GM12878 (cell line): ENCODE measurements around the gene RPS3A. TPM values are rescaled to one million over a fixed set of nuclear protein-coding genes. Genes with fewer than 3 reads are reported as not detected.

Source experiments
- ATAC-seq: fragments of 200-7000 bp; cut with Tn5 transposase; 3 replicates; pipeline ENCODE4 v1.9.1; 2020; ENCODE audit warnings: mild to moderate bottlenecking, moderate library complexity
- BruUV-seq: library from RNA; stranded (reverse); fragments of 400-500 nt; replicated peaks from 2 replicates; lab custom pipeline; 2021; lab: Mats Ljungman, UMichigan
- CTCF ChIA-PET: fragments of 300-600 bp; sonication (Branson Sonifier 250); formaldehyde crosslinking; extraction: SDS; loops from one replicate; lab custom pipeline; 2021; ENCODE audit warnings: inconsistent platforms; lab: Yijun Ruan, JAX
- POLR2A ChIA-PET: fragments of 350-600 bp; formaldehyde crosslinking; extraction: SDS; loops from one replicate; lab custom pipeline; 2021; ENCODE audit warnings: inconsistent platforms; lab: Charles Lee
- RAD21 ChIA-PET: fragments of 300-600 bp; sonication (Branson Sonifier 250); formaldehyde crosslinking; loops from one replicate; lab custom pipeline; 2023; ENCODE audit warnings: antibody characterized with exemption; ENCODE audit not compliant: unreplicated experiment; lab: Charles Lee
- SMC1A ChIA-PET: fragments of 300-600 bp; sonication (Branson Sonifier 250); formaldehyde crosslinking; loops from one replicate; lab custom pipeline; 2023; ENCODE audit not compliant: unreplicated experiment, uncharacterized antibody; lab: Charles Lee
- DNase-seq: peaks from one replicate; pipeline ENCODE4 v3.0.0-alpha.2; 2011; ENCODE audit warnings: low read depth, low spot score
- FAIRE-seq: peaks from 3 replicates; lab custom pipeline; 2011; peaks lifted over from hg19 to GRCh38; lab: Jason Lieb, UNC
- H2AFZ ChIP-seq: 2 replicates; pipeline ENCODE4 v1.6.0; 2011; ENCODE audit warnings: low read depth, low read length, control low read depth; ENCODE audit not compliant: control insufficient read depth
- H3K27ac ChIP-seq: 2 replicates; pipeline ENCODE4 v1.5.1; 2011; ENCODE audit warnings: control low read depth; ENCODE audit not compliant: control insufficient read depth, insufficient read depth
- H3K27me3 ChIP-seq, 2 experiments: replicated peaks in 1 of 2; 2 replicates each; pipeline versions ENCODE4 v1.6.0 to v1.6.1; 2011; ENCODE audit warnings: low read length in 1 of 2; ENCODE audit not compliant: control insufficient read depth in 2 of 2, insufficient read depth in 2 of 2
- H3K36me3 ChIP-seq, 2 experiments: 2 replicates each; pipeline ENCODE4 v1.5.1; 2011; ENCODE audit warnings: low read length in 1 of 2; ENCODE audit not compliant: control insufficient read depth in 2 of 2, insufficient read depth in 2 of 2
- H3K4me1 ChIP-seq: 2 replicates; pipeline ENCODE4 v1.6.1; 2011; ENCODE audit warnings: mild to moderate bottlenecking, low read length, moderate library complexity, mixed read lengths; ENCODE audit not compliant: control insufficient read depth, insufficient read depth
- H3K4me2 ChIP-seq: 2 replicates; pipeline ENCODE4 v1.6.0; 2011; ENCODE audit warnings: control low read depth; ENCODE audit not compliant: control insufficient read depth, insufficient read depth
- H3K4me3 ChIP-seq: fragments of 200-600 bp; sonication (generic); 2 replicates; pipeline ENCODE4 v1.5.1; 2016
- H3K79me2 ChIP-seq: 2 replicates; pipeline ENCODE4 v1.6.0; 2011; ENCODE audit warnings: low read length; ENCODE audit not compliant: control insufficient read depth, insufficient read depth
- H3K9ac ChIP-seq: 2 replicates; pipeline ENCODE4 v1.8.0; 2011; ENCODE audit warnings: low read length, control low read depth, mixed read lengths; ENCODE audit not compliant: control insufficient read depth, insufficient read depth
- H3K9me3 ChIP-seq: replicated peaks from 3 replicates; pipeline ENCODE4 v1.5.1; 2011; ENCODE audit warnings: mild to moderate bottlenecking, low read length; ENCODE audit not compliant: control insufficient read depth, insufficient read depth
- H4K20me1 ChIP-seq: 2 replicates; pipeline ENCODE4 v1.6.0; 2011; ENCODE audit not compliant: control insufficient read depth, insufficient read depth
- BACH1 ChIP-seq: fragments of 450-650 bp; IDR thresholded peaks from 2 replicates; pipeline ENCODE4 v1.6.1; 2017; ENCODE audit warnings: mild to moderate bottlenecking, borderline replicate concordance
- BMI1 ChIP-seq: fragments of 450-650 bp; IDR thresholded peaks from 2 replicates; pipeline ENCODE4 v1.6.1; 2016; ENCODE audit warnings: mild to moderate bottlenecking, moderate library complexity, borderline replicate concordance
- CUX1 ChIP-seq: IDR thresholded peaks from 2 replicates; pipeline ENCODE4 v1.6.1; 2012; ENCODE audit warnings: improper control_type of control experiment, low read depth, low read length; ENCODE audit not compliant: insufficient replicate concordance
- DPF2 ChIP-seq: fragments of 450-650 bp; IDR thresholded peaks from 2 replicates; pipeline ENCODE4 v1.6.1; 2017; ENCODE audit warnings: mild to moderate bottlenecking
- EED ChIP-seq: sonication (generic); IDR thresholded peaks from 2 replicates; pipeline ENCODE4 v1.6.1; 2016; ENCODE audit warnings: antibody characterized with exemption, low read depth
- ETV6 ChIP-seq, 2 experiments: fragments of 450-650 bp in 1 of 2; IDR thresholded peaks in 1 of 2; conservative IDR thresholded peaks in 1 of 2; 2 replicates each; pipeline ENCODE4 v1.6.1; 2014; ENCODE audit warnings: antibody characterized with exemption in 1 of 2, borderline replicate concordance in 1 of 2, low read depth in 1 of 2, mild to moderate bottlenecking in 1 of 2, moderate library complexity in 1 of 2
- GATAD2B ChIP-seq: fragments of 450-650 bp; conservative IDR thresholded peaks from 2 replicates; pipeline ENCODE4 v1.6.1; 2017; ENCODE audit warnings: low read depth, mild to moderate bottlenecking, moderate library complexity
- IRF3 ChIP-seq: fragments of 450-650 bp; IDR thresholded peaks from 2 replicates; pipeline ENCODE4 v1.6.1; 2014; ENCODE audit warnings: mild to moderate bottlenecking
- MEF2A ChIP-seq: IDR thresholded peaks from 2 replicates; pipeline ENCODE4 v1.6.1; 2011; ENCODE audit warnings: low read depth, mild to moderate bottlenecking, low read length, moderate library complexity; ENCODE audit not compliant: insufficient read depth
- NR2C2 ChIP-seq: IDR thresholded peaks from 2 replicates; pipeline ENCODE4 v1.6.1; 2011; ENCODE audit warnings: borderline replicate concordance, low read depth; ENCODE audit not compliant: control insufficient read depth, insufficient read length
- NRF1 ChIP-seq: conservative IDR thresholded peaks from 2 replicates; pipeline ENCODE4 v1.6.1; 2011; ENCODE audit warnings: mild to moderate bottlenecking, low read depth, low read length, improper control_type of control experiment
- POLR2AphosphoS2 ChIP-seq: IDR thresholded peaks from 2 replicates; pipeline ENCODE4 v1.6.1; 2011; ENCODE audit warnings: low read depth, mild to moderate bottlenecking, low read length, improper control_type of control experiment, moderate library complexity
- POU2F2 ChIP-seq: IDR thresholded peaks from 3 replicates; pipeline ENCODE4 v1.6.1; 2011; ENCODE audit warnings: low read depth, mild to moderate bottlenecking, low read length, borderline replicate concordance
- RELA ChIP-seq: fragments of 450-650 bp; IDR thresholded peaks from 2 replicates; pipeline ENCODE4 v1.8.0; 2014; ENCODE audit warnings: borderline replicate concordance; ENCODE audit not compliant: partially characterized antibody
- SREBF2 ChIP-seq: IDR thresholded peaks from 2 replicates; pipeline ENCODE4 v1.6.1; 2012; ENCODE audit warnings: mild to moderate bottlenecking, low read length
- WGBS: methylation state at CpG from one replicate; pipeline ENCODE4 v1.1.6; 2016; ENCODE audit warnings: low lambda C conversion rate; ENCODE audit not compliant: insufficient replicate concordance, insufficient coverage; ENCODE audit errors: missing lambda C conversion rate; 5-methylcytosine and 5-hydroxymethylcytosine counted together
- in situ Hi-C: fragments of 300-500 bp; cut with MboI; formaldehyde crosslinking; loops from 9 replicates; pipeline ENCODE4 v1.14.3; 2018; ENCODE audit warnings: mixed read lengths
- intact Hi-C: fragments of 100-400 bp; cut with micrococcal nuclease; formaldehyde crosslinking; loops from one replicate; pipeline ENCODE4 v1.14.2; 2022; ENCODE audit not compliant: unreplicated experiment
- polyA plus RNA-seq, 11 experiments: library from polyadenylated mRNA; depleted of rRNA in 4 of 11; unstranded in 6 of 11; stranded (reverse) in 5 of 11; fragments of >200 nt; fragmentation: Nextera tagmentation in 4 of 11; fragmentation: Illumina TruSeq in 1 of 11; extraction: Ambion mirVana in 4 of 11; extraction: Trizol in 1 of 11; gene quantifications; 1 replicate in 1 of 11; 2 replicates in 10 of 11; pipeline versions ENCODE4 v1.2.1 to v1.2.3, GENCODE V29; 2011 to 2016; ENCODE audit warnings: inconsistent platforms in 2 of 11, missing spikeins in 2 of 11, low read depth in 1 of 11
- total RNA-seq, 4 experiments: library from RNA; depleted of rRNA in 3 of 4; stranded (reverse); fragments of >200 nt in 3 of 4; fragmentation: Illumina TruSeq in 1 of 4; extraction: Trizol in 1 of 4; gene quantifications; 2 replicates each; pipeline versions ENCODE4 v1.2.1 to v1.2.3, GENCODE V29; 2013 to 2021

Gene RPS3A
- total and polyA plus RNA-seq, 10 of the 15 experiments (the other 5 are each of a cell fraction or from before 2014, with no cell fraction given) = 1,754 to 5,827 (median 3,527) TPM

- no peaks in the 10 kb centered on the region for H4K20me1 ChIP-seq
- no peaks in the 10 kb centered on the region for H3K27me3 ChIP-seq
- ChIA-PET RAD21 (no interaction called here), CTCF (interaction anchor here (1.1 to 2.4 kb wide), 2 partner anchors 9 to 13 kb away, joined by 4 to 9 read pairs; no protein-coding TSS in a partner anchor), SMC1A (no interaction called here)
- no TSS peak for BruUV-seq
- H3K36me3 ChIP-seq = no peaks in the 10 kb centered on the region
- FAIRE-seq (no peak), ATAC-seq (no peak), DNase-seq (no peak)
- H3K79me2 ChIP-seq = no peaks in the 10 kb centered on the region
- no peak overlapping the region for H3K4me3 ChIP-seq
- intact Hi-C loops = no loop called here
- no peaks in the 10 kb centered on the region for H3K4me1 ChIP-seq
- in situ Hi-C loops = no loop called here
- no peak overlapping the region for H2AFZ ChIP-seq
- no peak overlapping the region for H3K27ac ChIP-seq
- no peak overlapping the region for H3K9ac ChIP-seq
- TF ChIP-seq POU2F2 (no peak), POLR2AphosphoS2 (no peak), RELA (no peak), NRF1 (no peak), GATAD2B (no peak), SREBF2 (no peak), BACH1 (no peak), CUX1 (no peak), DPF2 (no peak), BMI1 (no peak), IRF3 (no peak), NR2C2 (no peak), EED (no peak), MEF2A (no peak), ETV6 (conservative IDR thresholded peaks at IDR 0.05 in 1 of 2, IDR thresholded peaks at IDR 0.05 in 1 of 2; ENCODE audit: borderline replicate concordance in 1 of 2, low read depth in 1 of 2) (no peak)
- TF ChIP-seq, all 136 proteins: peak for 0
- WGBS = 50% methylated on average over 1 of the region's 1 CpG
- POLR2A ChIA-PET = no interaction called here
- no peak overlapping the region for H3K4me2 ChIP-seq
- H3K9me3 ChIP-seq = no peaks in the 10 kb centered on the region
Observed at GRCh38 chr4:151129796-151130195, 30.4 kb downstream of the RPS3A start.
